K562 (cell line): ENCODE data around the gene ABCF2.
A peak's percentile ranks its signal among the peaks of the same experiment; 100 is the strongest.

Experiments
- CEBPZ ChIP-seq: fragments of 150-350 bp; IDR thresholded peaks from 2 replicates; pipeline ENCODE4 v1.6.1; 2014; ENCODE audit warnings: low read depth, mild to moderate bottlenecking, low read length, borderline replicate concordance
- CREB3 ChIP-seq: fragments of 450-650 bp; conservative IDR thresholded peaks from 2 replicates; pipeline ENCODE4 v1.6.1; 2016; ENCODE audit warnings: missing genetic modification characterization, low read depth, mild to moderate bottlenecking, missing compliant biosample characterization, moderate library complexity
- E2F4 ChIP-seq: sonication (generic); formaldehyde crosslinking; IDR thresholded peaks from 2 replicates; pipeline ENCODE4 v1.8.0; 2022; ENCODE audit warnings: mild to moderate bottlenecking, low read depth, missing genetic modification reagents
- NFE2 ChIP-seq: IDR thresholded peaks from 2 replicates; pipeline ENCODE4 v1.6.1; 2014; ENCODE audit warnings: antibody characterized with exemption, low read depth
- NFXL1 ChIP-seq: fragments of 450-650 bp; formaldehyde crosslinking; IDR thresholded peaks from 2 replicates; pipeline ENCODE4 v1.4.0; 2021; ENCODE audit warnings: mild to moderate bottlenecking
- NUFIP1 ChIP-seq: fragments of 450-650 bp; IDR thresholded peaks from 2 replicates; pipeline ENCODE4 v1.6.1; 2018; ENCODE audit not compliant: partially characterized antibody
- SAFB2 ChIP-seq: fragments of 200-400 bp; formaldehyde crosslinking; IDR thresholded peaks from 2 replicates; pipeline ENCODE4 v1.6.1; 2018; ENCODE audit warnings: borderline replicate concordance, low read length, low read depth, moderate library complexity; ENCODE audit not compliant: severe bottlenecking
- ZNF133 ChIP-seq: fragments of 250-450 bp; sonication (Bioruptor Pico); IDR thresholded peaks from 2 replicates; pipeline ENCODE4 v1.4.0; 2020; ENCODE audit warnings: mild to moderate bottlenecking
- ZNF263 ChIP-seq: sonication (generic); formaldehyde crosslinking; IDR thresholded peaks from 2 replicates; pipeline ENCODE4 v1.8.0; 2022; ENCODE audit warnings: mild to moderate bottlenecking, missing genetic modification reagents, borderline replicate concordance
- TF ChIP-seq, protein P1 (sequence below), 3 experiments: IDR thresholded peaks in 2 of 3; conservative IDR thresholded peaks in 1 of 3; 2 replicates each; pipeline ENCODE4 v1.5.1; 2011 to 2012; ENCODE audit warnings: low read length in 3 of 3, mild to moderate bottlenecking in 3 of 3, control low read depth in 2 of 3, improper control_type of control experiment in 1 of 3, inconsistent platforms in 1 of 3, low read depth in 1 of 3, mixed read lengths in 1 of 3, moderate library complexity in 1 of 3; ENCODE audit not compliant: insufficient read depth in 2 of 3

DNA sequence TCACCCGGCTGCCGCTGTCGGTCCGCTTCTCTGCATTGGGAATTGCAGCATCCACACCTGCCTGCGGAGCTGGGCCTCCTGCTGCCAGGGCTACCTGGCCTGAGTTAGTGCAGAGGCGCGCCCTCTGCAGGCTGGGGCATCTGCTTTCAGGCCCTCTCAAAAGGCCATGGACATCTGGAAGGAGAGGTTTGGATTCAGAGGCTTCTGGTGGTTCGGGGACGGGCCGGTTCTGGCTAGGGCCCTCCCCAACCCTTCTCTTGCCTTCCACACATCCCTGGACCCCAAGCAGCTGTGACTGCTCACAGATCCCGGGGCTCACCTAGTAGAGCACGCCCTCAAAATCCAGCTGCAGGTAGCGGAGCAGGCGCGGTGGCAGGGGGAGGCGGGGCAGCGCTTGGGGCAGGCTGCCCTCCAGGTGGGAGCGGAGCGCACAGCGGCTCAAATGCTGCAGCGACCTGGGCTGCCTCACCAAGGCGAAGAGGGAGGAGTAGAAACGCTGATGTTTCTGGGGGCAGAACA lies 51.2 kb downstream of the ABCF2 start:
- no peak for TF ChIP-seq E2F4 (CRISPR knock-in tag)
- no peak for TF ChIP-seq CREB3
- TF ChIP-seq SAFB2, result no peak
- no peak for TF ChIP-seq CEBPZ
- TF ChIP-seq ZNF263 (CRISPR knock-in tag), result no peak
- TF ChIP-seq NUFIP1, result no peak
- TF ChIP-seq NFXL1 (CRISPR knock-in tag), result no peak
- no peak for TF ChIP-seq NFE2
- TF ChIP-seq, protein P1, sequence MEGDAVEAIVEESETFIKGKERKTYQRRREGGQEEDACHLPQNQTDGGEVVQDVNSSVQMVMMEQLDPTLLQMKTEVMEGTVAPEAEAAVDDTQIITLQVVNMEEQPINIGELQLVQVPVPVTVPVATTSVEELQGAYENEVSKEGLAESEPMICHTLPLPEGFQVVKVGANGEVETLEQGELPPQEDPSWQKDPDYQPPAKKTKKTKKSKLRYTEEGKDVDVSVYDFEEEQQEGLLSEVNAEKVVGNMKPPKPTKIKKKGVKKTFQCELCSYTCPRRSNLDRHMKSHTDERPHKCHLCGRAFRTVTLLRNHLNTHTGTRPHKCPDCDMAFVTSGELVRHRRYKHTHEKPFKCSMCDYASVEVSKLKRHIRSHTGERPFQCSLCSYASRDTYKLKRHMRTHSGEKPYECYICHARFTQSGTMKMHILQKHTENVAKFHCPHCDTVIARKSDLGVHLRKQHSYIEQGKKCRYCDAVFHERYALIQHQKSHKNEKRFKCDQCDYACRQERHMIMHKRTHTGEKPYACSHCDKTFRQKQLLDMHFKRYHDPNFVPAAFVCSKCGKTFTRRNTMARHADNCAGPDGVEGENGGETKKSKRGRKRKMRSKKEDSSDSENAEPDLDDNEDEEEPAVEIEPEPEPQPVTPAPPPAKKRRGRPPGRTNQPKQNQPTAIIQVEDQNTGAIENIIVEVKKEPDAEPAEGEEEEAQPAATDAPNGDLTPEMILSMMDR (IDR thresholded peaks at IDR 0.05 in 2 of 3, conservative IDR thresholded peaks at IDR 0.05 in 1 of 3; ENCODE audit: insufficient read depth in 2 of 3, low read depth in 1 of 3, low read length in 3 of 3), result peak; percentile 44 to 54 (median 50); a peak in 5 of 6 replicates
- no peak for TF ChIP-seq ZNF133 (CRISPR knock-in tag)
